Nephron progenitor cell (in vitro differentiated cells): Measurements from ENCODE around the gene RSBN1L.
"Not testable (repeated sequence)": the region's sequence is repeated elsewhere in the genome, so short reads cannot be mapped to it uniquely, and the experiment has no call there.

Experiments used
- DNase-seq: peaks from one replicate; pipeline ENCODE4 v3.0.0; 2021
- H3K27ac Mint-ChIP-seq: 2 replicates; pipeline ENCODE4 v1.8.0; 2021; ENCODE audit warnings: mild to moderate bottlenecking, moderate library complexity, mixed read lengths
- H3K27me3 Mint-ChIP-seq: 2 replicates; pipeline ENCODE4 v1.8.0; 2021; ENCODE audit warnings: mild to moderate bottlenecking, low read depth, mixed read lengths; ENCODE audit not compliant: poor library complexity
- H3K36me3 Mint-ChIP-seq: 2 replicates; pipeline ENCODE4 v1.8.0; 2021; ENCODE audit warnings: low read depth, mixed read lengths
- H3K4me1 Mint-ChIP-seq: 2 replicates; pipeline ENCODE4 v1.8.0; 2021; ENCODE audit warnings: mixed read lengths
- H3K4me3 Mint-ChIP-seq: 2 replicates; pipeline ENCODE4 v1.8.0; 2021; ENCODE audit warnings: mild to moderate bottlenecking, moderate library complexity, mixed read lengths
- H3K9me3 Mint-ChIP-seq: 2 replicates; pipeline ENCODE4 v1.8.0; 2021; ENCODE audit warnings: mild to moderate bottlenecking, moderate library complexity, mixed read lengths
- CTCF ChIP-seq: fragments of 200-600 bp; sonication (generic); IDR thresholded peaks from 2 replicates; pipeline ENCODE4 v1.5.0; 2021; ENCODE audit warnings: antibody characterized with exemption

The RSBN1L gene

GRCh38 chr7:77710861-77711260, 14.6 kb downstream of the RSBN1L start:
- TF ChIP-seq CTCF = no peak
- Mint-ChIP-seq H3K27ac (no peak overlapping the region), H3K4me1 (peaks cover 9% of the 10 kb centered on the region), H3K4me3 (no peak overlapping the region), H3K27me3 (no peaks in the 10 kb centered on the region), H3K9me3 (peaks cover 32% of the 10 kb centered on the region), H3K36me3 (peaks cover 84% of the 10 kb centered on the region)
- no peak for DNase-seq

- peaks cover 32% of the 10 kb centered on the region for H3K9me3 Mint-ChIP-seq
- no peak for TF ChIP-seq CTCF
- DNase-seq = no peak
- no peaks in the 10 kb centered on the region for H3K27me3 Mint-ChIP-seq
- no peak overlapping the region for H3K4me3 Mint-ChIP-seq
- no peak overlapping the region for H3K27ac Mint-ChIP-seq
- H3K4me1 Mint-ChIP-seq = no peaks in the 10 kb centered on the region
- peaks cover 70% of the 10 kb centered on the region for H3K36me3 Mint-ChIP-seq
Observed at GRCh38 chr7:77714195-77714594, 17.9 kb downstream of the RSBN1L start.

GRCh38 chr7:77714931-77715330, 18.7 kb downstream of the RSBN1L start:
- H3K27ac Mint-ChIP-seq, H3K4me1 Mint-ChIP-seq, H3K27me3 Mint-ChIP-seq, H3K4me3 Mint-ChIP-seq, DNase-seq: not testable (repeated sequence)
- Mint-ChIP-seq H3K36me3 (peaks cover 66% of the 10 kb centered on the region), H3K9me3 (peaks cover 32% of the 10 kb centered on the region)

GRCh38 chr7:77716804-77717203, 20.5 kb downstream of the RSBN1L start:
- no peak for DNase-seq
- Mint-ChIP-seq H3K4me3 (no peak overlapping the region), H3K36me3 (peaks cover 49% of the 10 kb centered on the region), H3K27ac (no peak overlapping the region), H3K4me1 (no peaks in the 10 kb centered on the region), H3K9me3 (peaks cover 28% of the 10 kb centered on the region), H3K27me3 (no peaks in the 10 kb centered on the region)
- TF ChIP-seq CTCF = no peak

GRCh38 chr7:77717566-77717965, 21.3 kb downstream of the RSBN1L start:
- H3K9me3 Mint-ChIP-seq = peaks cover 24% of the 10 kb centered on the region
- not testable (repeated sequence) for H3K4me1 Mint-ChIP-seq, H3K27me3 Mint-ChIP-seq, DNase-seq, H3K4me3 Mint-ChIP-seq
- peak overlapping the region; percentile 34 for H3K27ac Mint-ChIP-seq
- H3K36me3 Mint-ChIP-seq = peaks cover 43% of the 10 kb centered on the region

- no peak overlapping the region for H3K4me3 Mint-ChIP-seq
- H3K9me3 Mint-ChIP-seq = peaks cover 4% of the 10 kb centered on the region
- H3K4me1 Mint-ChIP-seq = peaks cover 25% of the 10 kb centered on the region
- no peak for TF ChIP-seq CTCF
- no peaks in the 10 kb centered on the region for H3K27me3 Mint-ChIP-seq
- no peak for DNase-seq
- H3K36me3 Mint-ChIP-seq = peaks cover 6% of the 10 kb centered on the region
- peak overlapping the region; percentile 89 for H3K27ac Mint-ChIP-seq
Observed at GRCh38 chr7:77727527-77727926, 31.3 kb downstream of the RSBN1L start.

GRCh38 chr7:77727936-77728701, 31.9 kb downstream of the RSBN1L start:
- Mint-ChIP-seq H3K9me3 (peaks cover 4% of the 10 kb centered on the region), H3K27me3 (no peaks in the 10 kb centered on the region), H3K27ac (peak overlapping the region; percentile 89), H3K4me1 (peaks cover 25% of the 10 kb centered on the region), H3K4me3 (no peak overlapping the region), H3K36me3 (peaks cover 6% of the 10 kb centered on the region)
- DNase-seq = no peak
- TF ChIP-seq CTCF = no peak
